HG03108 (cell line): ENCODE results near the gene SDK1.
"Not testable (repeated sequence)": the region's sequence is repeated elsewhere in the genome, so short reads cannot be mapped to it uniquely, and the experiment has no call there.

Source experiments
- ATAC-seq: cut with Tn5 transposase; IDR thresholded peaks from one replicate; pipeline ENCODE4 v1.9.1; 2021; ENCODE audit warnings: moderate library complexity; ENCODE audit not compliant: unreplicated experiment

Gene SDK1

GRCh38 chr7:4245866-4246470 is 944.9 kb downstream of the SDK1 start:
- no peak for ATAC-seq

GRCh38 chr7:4246536-4246935 is 945.5 kb downstream of the SDK1 start:
- ATAC-seq, result no peak

GRCh38 chr7:4247106-4247876 is 946.2 kb downstream of the SDK1 start:
- ATAC-seq, result no peak

- ATAC-seq, result no peak
Observed at GRCh38 chr7:4248295-4248694, 947.2 kb downstream of the SDK1 start.

GRCh38 chr7:4249241-4249640 is 948.2 kb downstream of the SDK1 start:
- no peak for ATAC-seq

- ATAC-seq, result no peak
Observed at GRCh38 chr7:4255336-4255735, 954.3 kb downstream of the SDK1 start.

- ATAC-seq, result no peak
Observed at GRCh38 chr7:4256286-4256685, 955.2 kb downstream of the SDK1 start.

- ATAC-seq, result no peak
Observed at GRCh38 chr7:4257146-4258111, 956.4 kb downstream of the SDK1 start.

- ATAC-seq, result not testable (repeated sequence)
Observed at GRCh38 chr7:4260116-4260515, 959.1 kb downstream of the SDK1 start.

- no peak for ATAC-seq
Observed at GRCh38 chr7:4260867-4261600, 960.0 kb downstream of the SDK1 start.

- no peak for ATAC-seq
Observed at GRCh38 chr7:4261601-4261960, 960.5 kb downstream of the SDK1 start.

- not testable (repeated sequence) for ATAC-seq
Observed at GRCh38 chr7:4264206-4264605, 963.2 kb downstream of the SDK1 start.

- no peak for ATAC-seq
Observed at GRCh38 chr7:4265066-4265465, 964.0 kb downstream of the SDK1 start.

- ATAC-seq, result no peak
Observed at GRCh38 chr7:4265676-4266075, 964.6 kb downstream of the SDK1 start.

- no peak for ATAC-seq
Observed at GRCh38 chr7:4266270-4267040, 965.4 kb downstream of the SDK1 start.

- no peak for ATAC-seq
Observed at GRCh38 chr7:4267341-4268039, 966.4 kb downstream of the SDK1 start.

- ATAC-seq, result no peak
Observed at GRCh38 chr7:4268040-4268965, 967.3 kb downstream of the SDK1 start.

- ATAC-seq, result no peak
Observed at GRCh38 chr7:4269086-4269485, 968.0 kb downstream of the SDK1 start.
